ENCODE measurements around the gene CD151. TPM values are rescaled to one million over a fixed set of nuclear protein-coding genes. Genes with fewer than 3 reads are reported as not detected.

Gene CD151
- total and polyA plus RNA-seq, 4 donors = 182 to 556 (median 399) TPM

- Histone ChIP-seq H3K9ac (ENCODE audit: insufficient read depth in 1 of 2, low read length in 2 of 2) (no peak overlapping the region), H3K36me3 (ENCODE audit: control insufficient read depth in 4 of 4, insufficient read depth in 4 of 4, low read length in 4 of 4) (peaks cover 4 to 46% (median 18%) of the 10 kb centered on the region in 4 donors), H3K4me3 (no peak overlapping the region), H3K27ac (ENCODE audit: low read depth in 1 of 2, low read length in 1 of 2) (no peak overlapping the region), H3K4me1 (ENCODE audit: control insufficient read depth in 5 of 5, insufficient read depth in 5 of 5, low read length in 5 of 5) (peaks cover 6 to 39% (median 8%) of the 10 kb centered on the region in 5 donors), H3K9me3 (ENCODE audit: control insufficient read depth in 4 of 4, insufficient read depth in 3 of 4, low read length in 3 of 4) (no peaks in the 10 kb centered on the region), H3K27me3 (ENCODE audit: control insufficient read depth in 3 of 3, insufficient read depth in 3 of 3, low read length in 2 of 3) (peaks cover 0 to 5% (median 1%) of the 10 kb centered on the region in 3 donors)
- 93 to 96% methylated on average over 14 of the region's 14 CpGs for WGBS, 2 donors
- TF ChIP-seq, protein P1, sequence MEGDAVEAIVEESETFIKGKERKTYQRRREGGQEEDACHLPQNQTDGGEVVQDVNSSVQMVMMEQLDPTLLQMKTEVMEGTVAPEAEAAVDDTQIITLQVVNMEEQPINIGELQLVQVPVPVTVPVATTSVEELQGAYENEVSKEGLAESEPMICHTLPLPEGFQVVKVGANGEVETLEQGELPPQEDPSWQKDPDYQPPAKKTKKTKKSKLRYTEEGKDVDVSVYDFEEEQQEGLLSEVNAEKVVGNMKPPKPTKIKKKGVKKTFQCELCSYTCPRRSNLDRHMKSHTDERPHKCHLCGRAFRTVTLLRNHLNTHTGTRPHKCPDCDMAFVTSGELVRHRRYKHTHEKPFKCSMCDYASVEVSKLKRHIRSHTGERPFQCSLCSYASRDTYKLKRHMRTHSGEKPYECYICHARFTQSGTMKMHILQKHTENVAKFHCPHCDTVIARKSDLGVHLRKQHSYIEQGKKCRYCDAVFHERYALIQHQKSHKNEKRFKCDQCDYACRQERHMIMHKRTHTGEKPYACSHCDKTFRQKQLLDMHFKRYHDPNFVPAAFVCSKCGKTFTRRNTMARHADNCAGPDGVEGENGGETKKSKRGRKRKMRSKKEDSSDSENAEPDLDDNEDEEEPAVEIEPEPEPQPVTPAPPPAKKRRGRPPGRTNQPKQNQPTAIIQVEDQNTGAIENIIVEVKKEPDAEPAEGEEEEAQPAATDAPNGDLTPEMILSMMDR (IDR thresholded peaks at IDR 0.05; ENCODE audit: control extremely low read depth, extremely low read depth) = no peak
- ATAC-seq (ENCODE audit: insufficient read depth, low FRiP score) (no peak), DNase-seq (no peak)
Observed at GRCh38 chr11:836274-836673, 3.5 kb downstream of the CD151 start.

- peaks cover 0 to 3% (median 0%) of the 10 kb centered on the region in 3 donors for H3K27me3 ChIP-seq (ENCODE audit: control insufficient read depth in 3 of 3, insufficient read depth in 3 of 3, low read length in 2 of 3)
- DNase-seq (no peak), ATAC-seq (ENCODE audit: insufficient read depth, low FRiP score) (no peak)
- H3K36me3 ChIP-seq (ENCODE audit: control insufficient read depth in 4 of 4, insufficient read depth in 4 of 4, low read length in 4 of 4) = peaks cover 4 to 46% (median 18%) of the 10 kb centered on the region in 4 donors
- TF ChIP-seq, protein P1 (IDR thresholded peaks at IDR 0.05; ENCODE audit: control extremely low read depth, extremely low read depth) = no peak
- H3K4me3 ChIP-seq = no peak overlapping the region
- H3K27ac ChIP-seq (ENCODE audit: low read depth in 1 of 2, low read length in 1 of 2) = peak overlapping the region in 1 of 2 donors; percentile 8
- no peaks in the 10 kb centered on the region for H3K9me3 ChIP-seq (ENCODE audit: control insufficient read depth in 4 of 4, insufficient read depth in 3 of 4, low read length in 3 of 4)
- H3K9ac ChIP-seq (ENCODE audit: insufficient read depth in 1 of 2, low read length in 2 of 2) = no peak overlapping the region
- peaks cover 6 to 36% (median 10%) of the 10 kb centered on the region in 5 donors for H3K4me1 ChIP-seq (ENCODE audit: control insufficient read depth in 5 of 5, insufficient read depth in 5 of 5, low read length in 5 of 5)
- WGBS, 2 donors = 86 to 94% methylated on average over 9 of the region's 9 CpGs
Observed at GRCh38 chr11:836700-837099, 3.9 kb downstream of the CD151 start.

GRCh38 chr11:837189-837989, 4.6 kb downstream of the CD151 start:
- Histone ChIP-seq H3K4me1 (ENCODE audit: control insufficient read depth in 5 of 5, insufficient read depth in 5 of 5, low read length in 5 of 5) (peaks cover 6 to 30% (median 10%) of the 10 kb centered on the region in 5 donors), H3K27ac (ENCODE audit: low read depth in 1 of 2, low read length in 1 of 2) (peak overlapping the region in 1 of 2 donors; percentile 15), H3K9me3 (ENCODE audit: control insufficient read depth in 4 of 4, insufficient read depth in 3 of 4, low read length in 3 of 4) (no peaks in the 10 kb centered on the region), H3K9ac (ENCODE audit: insufficient read depth in 1 of 2, low read length in 2 of 2) (no peak overlapping the region), H3K27me3 (ENCODE audit: control insufficient read depth in 3 of 3, insufficient read depth in 3 of 3, low read length in 2 of 3) (no peaks in the 10 kb centered on the region), H3K4me3 (no peak overlapping the region), H3K36me3 (ENCODE audit: control insufficient read depth in 4 of 4, insufficient read depth in 4 of 4, low read length in 4 of 4) (peaks cover 4 to 46% (median 18%) of the 10 kb centered on the region in 4 donors)
- TF ChIP-seq, protein P1 (IDR thresholded peaks at IDR 0.05; ENCODE audit: control extremely low read depth, extremely low read depth) = no peak
- WGBS, 2 donors = 86 to 89% methylated on average over 22 of the region's 22 CpGs
- DNase-seq (no peak), ATAC-seq (ENCODE audit: insufficient read depth, low FRiP score) (no peak)

Measured in lung (tissue), 12 donors.